Subcutaneous abdominal adipose tissue (tissue), 5 donors: ENCODE results near the gene CRYBG1.

ENCODE experiments used
- H3K27ac ChIP-seq: one replicate; pipeline ENCODE4 v1.7.0; 2013; ENCODE audit warnings: low read depth, mild to moderate bottlenecking, inconsistent platforms, low read length, moderate library complexity
- H3K27me3 ChIP-seq, 5 donors: one replicate each; pipeline ENCODE4 v1.7.0; 2013; ENCODE audit warnings: low read length in 5 of 5, inconsistent platforms in 1 of 5; ENCODE audit not compliant: control insufficient read depth in 5 of 5, insufficient read depth in 4 of 5
- H3K36me3 ChIP-seq, 5 donors: one replicate each; pipeline ENCODE4 v1.7.0; 2013; ENCODE audit warnings: low read length in 5 of 5; ENCODE audit not compliant: control insufficient read depth in 5 of 5, insufficient read depth in 5 of 5
- H3K4me1 ChIP-seq, 5 donors: one replicate each; pipeline ENCODE4 v1.7.0; 2013; ENCODE audit warnings: low read length in 5 of 5, mild to moderate bottlenecking in 3 of 5, moderate library complexity in 1 of 5; ENCODE audit not compliant: control insufficient read depth in 5 of 5, insufficient read depth in 5 of 5
- H3K4me3 ChIP-seq, 5 donors: one replicate each; pipeline ENCODE4 v1.7.0; 2013; ENCODE audit warnings: low read length in 5 of 5, low read depth in 1 of 5
- H3K9ac ChIP-seq, 5 donors: one replicate each; pipeline ENCODE4 v1.7.0; 2013; ENCODE audit warnings: low read length in 5 of 5, mild to moderate bottlenecking in 4 of 5, moderate library complexity in 3 of 5
- H3K9me3 ChIP-seq, 5 donors: one replicate each; pipeline ENCODE4 v1.7.0; 2013; ENCODE audit warnings: low read length in 5 of 5; ENCODE audit not compliant: control insufficient read depth in 5 of 5
- donor health status: healthy.
- donor health status: healthy.
- donor health status: healthy.
- donor health status: healthy.
- donor health status: healthy.

CRYBG1 gene

GRCh38 chr6:106614592-106615257, 254.2 kb downstream of the CRYBG1 start:
- Histone ChIP-seq H3K27me3 (no peaks in the 10 kb centered on the region), H3K27ac (no peak overlapping the region), H3K4me3 (no peak overlapping the region), H3K9ac (no peak overlapping the region), H3K36me3 (peaks cover 2 to 15% (median 9%) of the 10 kb centered on the region in 5 donors), H3K9me3 (no peaks in the 10 kb centered on the region), H3K4me1 (no peaks in the 10 kb centered on the region)

DNA sequence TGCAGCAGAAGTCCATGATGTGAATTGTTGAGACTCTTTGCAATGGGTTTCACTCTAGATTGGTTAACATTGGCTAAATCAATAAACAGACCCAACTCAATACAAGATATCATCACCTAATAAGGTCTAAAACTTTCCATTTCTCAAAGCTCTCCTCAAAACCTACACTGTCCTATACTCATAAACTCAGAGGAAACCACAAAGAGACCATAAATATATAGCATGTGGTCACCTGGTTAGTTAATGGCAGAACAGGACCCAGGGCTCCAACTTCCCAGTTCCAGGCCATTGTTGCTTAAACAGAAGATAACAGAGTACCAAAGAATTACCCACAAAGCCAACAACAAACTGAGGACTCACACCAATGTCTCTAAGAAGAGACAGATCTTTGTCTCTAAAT, 256.8 kb downstream of the CRYBG1 start:
- H3K27ac ChIP-seq = no peak overlapping the region
- H3K9me3 ChIP-seq = no peaks in the 10 kb centered on the region
- H3K36me3 ChIP-seq = peaks cover 2 to 16% (median 8%) of the 10 kb centered on the region in 5 donors
- H3K27me3 ChIP-seq = no peaks in the 10 kb centered on the region
- H3K9ac ChIP-seq = no peak overlapping the region
- no peaks in the 10 kb centered on the region for H3K4me1 ChIP-seq
- H3K4me3 ChIP-seq = no peak overlapping the region

- no peaks in the 10 kb centered on the region for H3K27me3 ChIP-seq
- peaks cover 5 to 20% (median 10%) of the 10 kb centered on the region in 5 donors for H3K36me3 ChIP-seq
- no peaks in the 10 kb centered on the region for H3K4me1 ChIP-seq
- H3K9me3 ChIP-seq = no peaks in the 10 kb centered on the region
- H3K9ac ChIP-seq = no peak overlapping the region
- H3K27ac ChIP-seq = no peak overlapping the region
- no peak overlapping the region for H3K4me3 ChIP-seq
These were observed 257.3 kb downstream of the CRYBG1 start for GRCh38 chr6:106617857-106618256.

- no peak overlapping the region for H3K27ac ChIP-seq
- H3K36me3 ChIP-seq = peaks cover 3 to 17% (median 10%) of the 10 kb centered on the region in 5 donors
- no peaks in the 10 kb centered on the region for H3K4me1 ChIP-seq
- no peaks in the 10 kb centered on the region for H3K9me3 ChIP-seq
- H3K9ac ChIP-seq = no peak overlapping the region
- no peak overlapping the region for H3K4me3 ChIP-seq
- no peaks in the 10 kb centered on the region for H3K27me3 ChIP-seq
These were observed 257.8 kb downstream of the CRYBG1 start for GRCh38 chr6:106618324-106618723.

- Histone ChIP-seq H3K9me3 (no peaks in the 10 kb centered on the region), H3K4me1 (no peaks in the 10 kb centered on the region), H3K27me3 (no peaks in the 10 kb centered on the region), H3K9ac (no peak overlapping the region), H3K4me3 (no peak overlapping the region), H3K36me3 (peaks cover 3 to 17% (median 10%) of the 10 kb centered on the region in 5 donors), H3K27ac (no peak overlapping the region)
These were observed 258.7 kb downstream of the CRYBG1 start for GRCh38 chr6:106619223-106619622.

DNA sequence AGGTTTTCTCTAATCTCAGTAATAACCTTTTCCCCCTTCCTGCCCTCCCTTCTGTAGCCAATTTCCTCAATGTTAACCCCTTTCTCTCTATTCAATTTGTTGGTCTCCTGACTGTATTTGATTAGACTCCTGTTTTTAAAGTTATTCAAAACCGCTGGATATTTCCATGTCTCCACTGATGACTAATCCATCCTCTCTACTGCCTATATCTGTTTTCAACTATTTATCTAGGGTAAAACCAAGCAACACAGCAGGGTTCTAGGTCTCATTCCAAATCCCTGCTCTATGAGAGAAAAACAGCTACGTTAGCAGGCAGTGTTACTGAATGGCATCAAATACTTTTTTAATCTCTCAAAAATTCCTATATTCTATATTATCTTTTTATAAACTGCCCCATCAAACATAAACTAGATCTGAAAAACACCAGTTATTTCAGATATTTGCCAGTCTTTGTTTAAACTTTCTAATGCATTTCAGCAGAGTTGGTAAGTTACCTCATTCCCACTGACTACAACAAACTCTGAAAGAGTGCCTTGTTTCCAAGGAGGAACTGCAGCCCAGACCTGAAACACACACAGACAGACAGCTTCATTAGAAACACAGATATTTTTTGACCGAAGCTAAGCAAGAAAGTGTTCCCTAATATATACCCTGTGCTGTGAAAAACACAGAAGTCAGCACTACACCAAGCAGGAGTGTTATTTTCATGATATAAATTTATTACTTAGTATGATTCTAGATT, 260.6 kb downstream of the CRYBG1 start:
- peaks cover 3 to 17% (median 7%) of the 10 kb centered on the region in 5 donors for H3K36me3 ChIP-seq
- no peaks in the 10 kb centered on the region for H3K9me3 ChIP-seq
- no peaks in the 10 kb centered on the region for H3K4me1 ChIP-seq
- H3K27me3 ChIP-seq = no peaks in the 10 kb centered on the region
- H3K4me3 ChIP-seq = no peak overlapping the region
- no peak overlapping the region for H3K9ac ChIP-seq
- H3K27ac ChIP-seq = no peak overlapping the region
